BJ (cell line): ENCODE data around the gene GANAB. TPM values are rescaled to one million over a fixed set of nuclear protein-coding genes. Genes with fewer than 3 reads are reported as not detected.
A peak's percentile ranks its signal among the peaks of the same experiment; 100 is the strongest.

Source experiments
- CTCF ChIA-PET: fragments of 350-600 bp; formaldehyde crosslinking; extraction: SDS; loops from one replicate; lab custom pipeline; 2021; ENCODE audit warnings: antibody characterized with exemption, inconsistent platforms; lab: Yijun Ruan, JAX
- POLR2A ChIA-PET: fragments of 300-600 bp; sonication (Branson Sonifier 250); formaldehyde crosslinking; extraction: SDS; loops from one replicate; lab custom pipeline; 2021; ENCODE audit warnings: antibody characterized with exemption; lab: Charles Lee
- DNase-seq: peaks from one replicate; pipeline ENCODE4 v3.0.0-alpha.2; 2011; ENCODE audit warnings: low read depth
- H3K27me3 ChIP-seq: 2 replicates; pipeline ENCODE4 v1.6.0; 2011; ENCODE audit warnings: low read length; ENCODE audit not compliant: control insufficient read depth, insufficient read depth
- H3K36me3 ChIP-seq: 2 replicates; pipeline ENCODE4 v1.5.1; 2011; ENCODE audit warnings: low read length; ENCODE audit not compliant: control insufficient read depth, insufficient read depth
- H3K4me3 ChIP-seq: 2 replicates; pipeline ENCODE4 v1.5.1; 2011; ENCODE audit warnings: low read depth, mild to moderate bottlenecking, control low read depth, low read length
- polyA plus RNA-seq: library from polyadenylated mRNA; depleted of rRNA; stranded (reverse); fragments of >200 nt; gene quantifications from 2 replicates; pipeline ENCODE4 v1.2.3, GENCODE V29; 2011
- TF ChIP-seq, protein P1 (sequence below): IDR thresholded peaks from 2 replicates; pipeline ENCODE4 v1.5.1; 2011; ENCODE audit warnings: low read depth, mild to moderate bottlenecking, control low read depth, inconsistent platforms, low read length, moderate library complexity; ENCODE audit not compliant: insufficient read depth

GANAB gene
- polyA plus RNA-seq, 1 experiment, result 463 TPM

DNA sequence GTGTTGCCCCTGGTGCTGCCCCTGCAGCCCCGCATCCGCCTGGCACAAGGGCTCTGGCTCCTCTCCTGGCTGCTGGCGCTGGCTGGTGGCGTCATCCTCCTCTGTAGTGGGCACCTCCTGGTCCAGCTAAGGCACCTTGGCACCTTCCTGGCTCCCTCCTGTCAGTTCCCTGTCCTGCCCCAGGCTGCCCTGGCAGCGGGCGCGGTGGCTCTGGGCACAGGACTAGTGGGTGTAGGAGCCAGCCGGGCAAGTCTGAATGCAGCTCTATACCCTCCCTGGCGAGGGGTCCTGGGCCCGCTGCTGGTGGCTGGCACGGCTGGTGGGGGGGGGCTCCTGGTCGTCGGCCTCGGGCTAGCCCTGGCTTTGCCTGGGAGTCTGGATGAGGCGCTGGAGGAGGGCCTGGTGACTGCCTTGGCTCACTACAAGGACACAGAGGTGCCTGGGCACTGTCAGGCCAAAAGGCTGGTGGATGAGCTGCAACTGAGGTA is 33.1 kb downstream of the GANAB start:
- DNase-seq, result no peak
- H3K36me3 ChIP-seq, result peaks cover 13% of the 10 kb centered on the region
- CTCF ChIA-PET, result interaction anchor here (0.9 to 3.4 kb wide), 3 partner anchors 9 to 219 kb away, joined by 3 to 26 read pairs (median 4); partner anchors contain the start of gene B3GAT3
- POLR2A ChIA-PET, result no interaction called here
- H3K4me3 ChIP-seq, result no peak overlapping the region
- TF ChIP-seq, protein P1, sequence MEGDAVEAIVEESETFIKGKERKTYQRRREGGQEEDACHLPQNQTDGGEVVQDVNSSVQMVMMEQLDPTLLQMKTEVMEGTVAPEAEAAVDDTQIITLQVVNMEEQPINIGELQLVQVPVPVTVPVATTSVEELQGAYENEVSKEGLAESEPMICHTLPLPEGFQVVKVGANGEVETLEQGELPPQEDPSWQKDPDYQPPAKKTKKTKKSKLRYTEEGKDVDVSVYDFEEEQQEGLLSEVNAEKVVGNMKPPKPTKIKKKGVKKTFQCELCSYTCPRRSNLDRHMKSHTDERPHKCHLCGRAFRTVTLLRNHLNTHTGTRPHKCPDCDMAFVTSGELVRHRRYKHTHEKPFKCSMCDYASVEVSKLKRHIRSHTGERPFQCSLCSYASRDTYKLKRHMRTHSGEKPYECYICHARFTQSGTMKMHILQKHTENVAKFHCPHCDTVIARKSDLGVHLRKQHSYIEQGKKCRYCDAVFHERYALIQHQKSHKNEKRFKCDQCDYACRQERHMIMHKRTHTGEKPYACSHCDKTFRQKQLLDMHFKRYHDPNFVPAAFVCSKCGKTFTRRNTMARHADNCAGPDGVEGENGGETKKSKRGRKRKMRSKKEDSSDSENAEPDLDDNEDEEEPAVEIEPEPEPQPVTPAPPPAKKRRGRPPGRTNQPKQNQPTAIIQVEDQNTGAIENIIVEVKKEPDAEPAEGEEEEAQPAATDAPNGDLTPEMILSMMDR, result no peak
- no peaks in the 10 kb centered on the region for H3K27me3 ChIP-seq

DNA sequence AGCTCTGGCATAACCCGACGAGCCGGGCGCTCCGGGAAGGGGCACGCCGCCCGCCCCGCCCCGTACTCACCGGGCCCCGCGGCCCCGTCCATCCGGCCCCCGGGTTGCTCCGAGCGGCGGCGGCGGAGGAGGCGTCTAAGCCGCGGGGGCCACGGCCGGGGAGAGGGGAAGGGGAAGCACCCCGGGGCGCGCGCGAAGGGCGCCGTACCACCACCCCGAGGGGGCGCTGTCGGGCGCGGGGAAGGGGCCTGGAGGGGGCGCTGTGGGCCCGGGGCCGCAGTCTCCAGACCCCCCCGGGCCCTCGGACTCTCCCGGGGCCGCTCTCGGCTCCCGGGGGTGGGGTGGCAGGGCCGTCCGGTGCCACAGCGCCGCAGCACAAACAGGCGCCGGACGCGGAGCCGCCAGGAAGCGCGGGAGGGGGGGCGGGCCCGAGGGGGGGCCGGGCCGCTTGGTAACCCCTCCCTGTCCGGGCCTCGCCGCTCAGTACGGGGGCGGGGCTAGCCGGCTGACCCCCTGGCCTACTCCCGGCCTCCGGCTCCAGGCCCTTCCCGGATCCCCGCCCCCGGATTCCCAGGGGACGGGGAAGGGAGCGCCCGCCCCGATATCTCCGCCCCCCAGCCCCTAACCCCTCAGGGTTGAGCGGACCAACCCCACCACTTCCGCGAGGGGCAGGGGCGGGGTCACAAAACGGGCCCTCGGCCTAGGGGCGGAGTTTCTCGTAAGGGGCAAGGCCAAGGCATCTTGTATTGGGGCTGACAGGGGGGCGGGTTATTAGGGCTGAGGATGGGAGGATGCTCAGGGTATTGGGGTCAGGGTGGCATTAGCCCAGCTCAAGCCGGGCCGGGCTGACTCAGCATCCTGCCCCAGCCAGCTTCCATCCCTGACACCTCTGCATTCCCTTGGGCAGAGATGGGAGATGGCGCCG is 33.8 kb downstream of the GANAB start, which contains the start of the genes EML3 and ROM1:
Gene EML3 (minus strand): TSS at position 410 of the 925 bp plus-strand sequence. CDS start 318 bp downstream, at position 92.
Gene ROM1 (plus strand): TSS at position 892 of the 925 bp plus-strand sequence. CDS start 25 bp downstream, at position 917.
- ChIA-PET POLR2A (interaction anchor here (0.7 kb wide), 1 partner anchor 52 kb away, joined by 4 read pairs; no protein-coding TSS in a partner anchor), CTCF (interaction anchor here (0.8 to 3.4 kb wide), 17 partner anchors 9 to 231 kb away, joined by 3 to 26 read pairs (median 4); partner anchors contain the start of genes B3GAT3, C11orf98, CSKMT and MTA2)
- no peak for DNase-seq
- Histone ChIP-seq H3K27me3 (no peaks in the 10 kb centered on the region), H3K36me3 (peaks cover 15% of the 10 kb centered on the region), H3K4me3 (peak within 1 kb of the TSS; percentile 65)
- TF ChIP-seq, protein P1, result peak; percentile 70

DNA sequence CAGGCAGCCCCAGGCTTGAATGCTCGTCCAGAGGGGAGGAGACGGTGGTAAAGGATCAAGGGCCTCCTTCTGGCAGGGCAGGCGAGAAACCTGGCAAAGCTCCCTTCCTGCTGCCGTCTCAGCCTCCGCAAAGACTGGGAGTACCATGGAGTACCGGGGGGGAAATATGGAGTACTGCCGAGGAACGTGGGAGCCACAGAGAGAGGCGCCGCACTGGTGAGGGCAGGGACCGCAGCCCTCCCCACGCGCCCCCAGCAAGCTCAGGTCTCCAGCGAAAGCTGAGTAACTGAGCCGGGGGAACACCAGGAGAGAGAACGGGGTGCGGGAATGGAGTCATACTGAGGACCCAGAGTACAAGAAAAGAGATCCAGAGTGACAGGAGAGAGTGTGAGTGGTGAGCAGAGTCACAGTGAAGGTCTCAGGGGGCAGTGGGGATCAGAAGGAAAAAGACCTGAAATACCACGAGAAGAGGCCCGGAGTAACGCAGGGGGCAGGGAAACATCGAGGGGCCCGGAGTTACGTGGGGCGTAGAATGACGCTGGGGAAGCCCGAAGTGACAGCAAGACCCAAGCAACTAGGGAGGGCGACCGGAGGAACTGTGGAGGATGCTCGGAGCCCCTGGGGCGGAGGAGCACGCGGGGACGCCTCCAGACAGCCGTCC is 34.6 kb downstream of the GANAB start:
- peaks cover 13% of the 10 kb centered on the region for H3K36me3 ChIP-seq
- ChIA-PET CTCF (interaction anchor here (0.7 to 3.4 kb wide), 18 partner anchors 9 to 281 kb away, joined by 3 to 26 read pairs (median 4); partner anchors contain the start of genes B3GAT3, C11orf98, CSKMT and MTA2), POLR2A (interaction anchor here (0.7 to 1.4 kb wide), 2 partner anchors 10 to 53 kb away, joined by 3 to 4 read pairs; partner anchors contain the start of gene MTA2)
- no peaks in the 10 kb centered on the region for H3K27me3 ChIP-seq
- no peak for DNase-seq
- TF ChIP-seq, protein P1, result 0 out of 2 replicates have a peak, but pooled peaks have one; percentile 22
- H3K4me3 ChIP-seq, result peak overlapping the region; percentile 65

- peak overlapping the region; percentile 65 for H3K4me3 ChIP-seq
- H3K36me3 ChIP-seq, result peaks cover 13% of the 10 kb centered on the region
- POLR2A ChIA-PET, result interaction anchor here (1.4 kb wide), 1 partner anchor 10 kb away, joined by 3 read pairs; the partner anchor contains the start of gene MTA2
- CTCF ChIA-PET, result interaction anchor here (0.7 to 3.4 kb wide), 17 partner anchors 8 to 282 kb away, joined by 3 to 26 read pairs (median 4); partner anchors contain the start of genes B3GAT3, C11orf98, CSKMT and MTA2
- no peaks in the 10 kb centered on the region for H3K27me3 ChIP-seq
- TF ChIP-seq, protein P1, result no peak
- no peak for DNase-seq
Observed at GRCh38 chr11:62610814-62611704, 35.4 kb downstream of the GANAB start.
